ENCODE measurements around the gene PRRG4. TPM values are rescaled to one million over a fixed set of nuclear protein-coding genes. Genes with fewer than 3 reads are reported as not detected.

PRRG4 gene
- total and polyA plus RNA-seq, 2 of the 13 experiments (the other 11 are each of a cell fraction or from before 2014, with no cell fraction given), result 0.24 to 0.95 TPM

GRCh38 chr11:32840587-32840986, 10.9 kb downstream of the PRRG4 start:
- Histone ChIP-seq H3K4me2 (ENCODE audit: low read depth, low read length) (no peak overlapping the region), H3K79me2 (ENCODE audit: insufficient read depth, low read length) (no peaks in the 10 kb centered on the region), H3K4me1 (ENCODE audit: insufficient read depth, low read length) (no peaks in the 10 kb centered on the region), H4K20me1 (ENCODE audit: insufficient read depth, low read length) (no peaks in the 10 kb centered on the region), H2AFZ (ENCODE audit: low read length) (no peak overlapping the region), H3K27ac (ENCODE audit: extremely low read length, insufficient read depth, low read length) (no peak overlapping the region), H3K4me3 (replicated peaks in 1 of 3; ENCODE audit: insufficient read depth in 1 of 3, low read depth in 2 of 3, low read length in 3 of 3) (no peak overlapping the region), H3K27me3 (ENCODE audit: control insufficient read depth in 1 of 2, insufficient read depth in 2 of 2, low read length in 2 of 2) (no peaks in the 10 kb centered on the region), H3K9me3 (ENCODE audit: low read length) (no peaks in the 10 kb centered on the region), H3K9ac (ENCODE audit: insufficient read depth, low read depth, low read length) (no peak overlapping the region), H3K36me3 (replicated peaks in 1 of 2; ENCODE audit: control insufficient read depth in 1 of 2, insufficient read depth in 2 of 2, low read length in 2 of 2) (no peaks in the 10 kb centered on the region)
- FAIRE-seq, result no peak
- BruUV-seq (replicated peaks), result no TSS peak
- ATAC-seq, result no peak
- WGBS (ENCODE audit: low lambda C conversion rate), result 53% methylated on average over 2 of the region's 2 CpGs
- TF ChIP-seq NFE2L2 (IDR thresholded peaks at IDR 0.05; ENCODE audit: low read length) (peak; percentile 24; the same call in 1 of the 2 replicates), NFE2L1 (CRISPR knock-in tag; IDR thresholded peaks at IDR 0.05; ENCODE audit: borderline replicate concordance) (no peak), PAWR (CRISPR knock-in tag; IDR thresholded peaks at IDR 0.05; ENCODE audit: borderline replicate concordance) (no peak)
- intact Hi-C loops (cut with micrococcal nuclease; ENCODE audit: unreplicated experiment) (no loop called here), in situ Hi-C loops (cut with HindIII; ENCODE audit: extremely low pct_ligation_motif_present, low pct_unique_long_range_greater_than_20kb) (no loop called here)
- ChIA-PET POLR2A (no interaction called here), CTCF (ENCODE audit: low intra/inter-chr PET ratio, low total read pairs) (no interaction called here)
- no peak for DNase-seq (ENCODE audit: low spot score)

DNA sequence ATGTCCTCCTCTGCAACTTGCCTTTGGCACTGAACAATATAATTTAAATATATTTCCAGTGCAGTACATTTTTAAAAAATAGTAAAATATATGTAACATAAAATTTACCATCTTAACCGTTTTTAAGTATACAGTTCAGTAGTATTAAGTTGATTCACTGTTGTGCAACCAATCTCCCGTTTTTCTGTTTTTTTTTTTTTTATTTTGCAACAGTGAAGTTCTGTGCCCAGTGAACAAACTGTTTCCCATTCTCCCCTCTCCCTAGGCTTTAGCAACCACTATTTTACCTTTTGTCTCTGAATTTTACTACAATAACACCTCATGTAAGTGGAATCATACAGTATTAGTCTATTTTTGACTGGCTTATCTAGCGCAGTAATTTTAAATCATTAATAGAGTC, 13.8 kb downstream of the PRRG4 start:
- FAIRE-seq (no peak), DNase-seq (ENCODE audit: low spot score) (no peak), ATAC-seq (no peak)
- Histone ChIP-seq H3K27ac (ENCODE audit: extremely low read length, insufficient read depth, low read length) (no peak overlapping the region), H3K4me2 (ENCODE audit: low read depth, low read length) (no peak overlapping the region), H3K36me3 (replicated peaks in 1 of 2; ENCODE audit: control insufficient read depth in 1 of 2, insufficient read depth in 2 of 2, low read length in 2 of 2) (no peaks in the 10 kb centered on the region), H3K79me2 (ENCODE audit: insufficient read depth, low read length) (no peaks in the 10 kb centered on the region), H3K9ac (ENCODE audit: insufficient read depth, low read depth, low read length) (no peak overlapping the region), H3K27me3 (ENCODE audit: control insufficient read depth in 1 of 2, insufficient read depth in 2 of 2, low read length in 2 of 2) (no peaks in the 10 kb centered on the region), H3K4me1 (ENCODE audit: insufficient read depth, low read length) (no peaks in the 10 kb centered on the region), H3K9me3 (ENCODE audit: low read length) (no peaks in the 10 kb centered on the region), H4K20me1 (ENCODE audit: insufficient read depth, low read length) (no peaks in the 10 kb centered on the region), H3K4me3 (replicated peaks in 1 of 3; ENCODE audit: insufficient read depth in 1 of 3, low read depth in 2 of 3, low read length in 3 of 3) (no peak overlapping the region), H2AFZ (ENCODE audit: low read length) (no peak overlapping the region)
- ChIA-PET CTCF (ENCODE audit: low intra/inter-chr PET ratio, low total read pairs) (no interaction called here), POLR2A (no interaction called here)
- intact Hi-C loops (cut with micrococcal nuclease; ENCODE audit: unreplicated experiment), result no loop called here
- no TSS peak for BruUV-seq (replicated peaks)
- TF ChIP-seq ZNF558 (CRISPR knock-in tag; IDR thresholded peaks at IDR 0.05; ENCODE audit: borderline replicate concordance) (no peak), STAG1 (CRISPR knock-in tag; IDR thresholded peaks at IDR 0.05) (no peak), ZNF224 (CRISPR knock-in tag; IDR thresholded peaks at IDR 0.05) (no peak), AGO1 (IDR thresholded peaks at IDR 0.05; ENCODE audit: low read depth, low read length, poor library complexity, severe bottlenecking) (no peak), ZNF761 (CRISPR knock-in tag; conservative IDR thresholded peaks at IDR 0.05) (no peak), POLR2AphosphoS2 (IDR thresholded peaks at IDR 0.05; ENCODE audit: low read depth, low read length) (no peak), ZBTB8A (CRISPR knock-in tag; IDR thresholded peaks at IDR 0.05; ENCODE audit: borderline replicate concordance, low read depth) (no peak), PRMT3 (CRISPR knock-in tag; IDR thresholded peaks at IDR 0.05; ENCODE audit: borderline replicate concordance, low read depth) (no peak), NFIC (IDR thresholded peaks at IDR 0.05; ENCODE audit: low read length) (no peak), SKI (IDR thresholded peaks at IDR 0.05; ENCODE audit: partially characterized antibody) (no peak), ZBTB3 (CRISPR knock-in tag; IDR thresholded peaks at IDR 0.05; ENCODE audit: borderline replicate concordance, low read depth) (no peak)
- TF ChIP-seq, protein P1, sequence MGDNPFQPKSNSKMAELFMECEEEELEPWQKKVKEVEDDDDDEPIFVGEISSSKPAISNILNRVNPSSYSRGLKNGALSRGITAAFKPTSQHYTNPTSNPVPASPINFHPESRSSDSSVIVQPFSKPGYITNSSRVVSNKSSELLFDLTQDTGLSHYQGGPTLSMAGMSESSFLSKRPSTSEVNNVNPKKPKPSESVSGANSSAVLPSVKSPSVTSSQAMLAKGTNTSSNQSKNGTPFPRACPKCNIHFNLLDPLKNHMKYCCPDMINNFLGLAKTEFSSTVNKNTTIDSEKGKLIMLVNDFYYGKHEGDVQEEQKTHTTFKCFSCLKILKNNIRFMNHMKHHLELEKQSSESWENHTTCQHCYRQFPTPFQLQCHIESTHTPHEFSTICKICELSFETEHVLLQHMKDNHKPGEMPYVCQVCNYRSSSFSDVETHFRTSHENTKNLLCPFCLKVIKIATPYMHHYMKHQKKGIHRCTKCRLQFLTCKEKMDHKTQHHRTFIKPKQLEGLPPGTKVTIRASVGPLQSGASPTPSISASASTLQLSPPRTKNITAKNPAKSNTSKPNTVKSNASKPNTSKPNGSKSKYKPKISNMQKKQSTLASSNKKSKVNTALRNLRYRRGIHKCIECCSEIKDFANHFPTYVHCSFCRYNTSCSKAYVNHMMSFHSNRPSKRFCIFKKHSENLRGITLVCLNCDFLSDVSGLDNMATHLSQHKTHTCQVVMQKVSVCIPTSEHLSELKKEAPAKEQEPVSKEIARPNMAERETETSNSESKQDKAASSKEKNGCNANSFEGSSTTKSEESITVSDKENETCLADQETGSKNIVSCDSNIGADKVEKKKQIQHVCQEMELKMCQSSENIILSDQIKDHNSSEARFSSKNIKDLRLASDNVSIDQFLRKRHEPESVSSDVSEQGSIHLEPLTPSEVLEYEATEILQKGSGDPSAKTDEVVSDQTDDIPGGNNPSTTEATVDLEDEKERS (CRISPR knock-in tag; IDR thresholded peaks at IDR 0.05), result no peak
- TF ChIP-seq, protein P2, sequence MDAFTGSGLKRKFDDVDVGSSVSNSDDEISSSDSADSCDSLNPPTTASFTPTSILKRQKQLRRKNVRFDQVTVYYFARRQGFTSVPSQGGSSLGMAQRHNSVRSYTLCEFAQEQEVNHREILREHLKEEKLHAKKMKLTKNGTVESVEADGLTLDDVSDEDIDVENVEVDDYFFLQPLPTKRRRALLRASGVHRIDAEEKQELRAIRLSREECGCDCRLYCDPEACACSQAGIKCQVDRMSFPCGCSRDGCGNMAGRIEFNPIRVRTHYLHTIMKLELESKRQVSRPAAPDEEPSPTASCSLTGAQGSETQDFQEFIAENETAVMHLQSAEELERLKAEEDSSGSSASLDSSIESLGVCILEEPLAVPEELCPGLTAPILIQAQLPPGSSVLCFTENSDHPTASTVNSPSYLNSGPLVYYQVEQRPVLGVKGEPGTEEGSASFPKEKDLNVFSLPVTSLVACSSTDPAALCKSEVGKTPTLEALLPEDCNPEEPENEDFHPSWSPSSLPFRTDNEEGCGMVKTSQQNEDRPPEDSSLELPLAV (CRISPR knock-in tag; conservative IDR thresholded peaks at IDR 0.05; ENCODE audit: low read depth), result no peak
- in situ Hi-C loops (cut with HindIII; ENCODE audit: extremely low pct_ligation_motif_present, low pct_unique_long_range_greater_than_20kb), result no loop called here
- 28% methylated on average over 3 of the region's 3 CpGs for WGBS (ENCODE audit: low lambda C conversion rate)
